Progenitor cell of endocrine pancreas (in vitro differentiated cells): Measurements from ENCODE around the gene CUEDC1. TPM values are rescaled to one million over a fixed set of nuclear protein-coding genes. Genes with fewer than 3 reads are reported as not detected.

Experiments used
- DNase-seq: peaks from one replicate; pipeline ENCODE4 v3.0.0; 2021; ENCODE audit warnings: low spot score; ENCODE audit not compliant: unreplicated experiment
- H3K27ac Mint-ChIP-seq: 2 replicates; pipeline ENCODE4 v1.8.0; 2021; ENCODE audit warnings: mild to moderate bottlenecking, moderate library complexity, mixed read lengths
- H3K27me3 Mint-ChIP-seq: 2 replicates; pipeline ENCODE4 v1.8.0; 2021; ENCODE audit warnings: mixed read lengths
- H3K36me3 Mint-ChIP-seq: 2 replicates; pipeline ENCODE4 v1.8.0; 2022; ENCODE audit warnings: mixed read lengths; ENCODE audit not compliant: insufficient read depth
- H3K4me1 Mint-ChIP-seq: 2 replicates; pipeline ENCODE4 v1.8.0; 2021; ENCODE audit warnings: low read depth, mixed read lengths
- H3K4me3 Mint-ChIP-seq: 2 replicates; pipeline ENCODE4 v1.8.0; 2021; ENCODE audit warnings: low read depth, mild to moderate bottlenecking, moderate library complexity, mixed read lengths
- H3K9me3 Mint-ChIP-seq: 2 replicates; pipeline ENCODE4 v1.8.0; 2021; ENCODE audit warnings: low read depth, mixed read lengths
- CTCF ChIP-seq: fragments of 200-600 bp; sonication (generic); IDR thresholded peaks from one replicate; pipeline ENCODE4 v1.5.0; 2021; ENCODE audit warnings: antibody characterized with exemption, mild to moderate bottlenecking; ENCODE audit not compliant: unreplicated experiment
- total RNA-seq: library from RNA; stranded (reverse); gene quantifications from 2 replicates; pipeline ENCODE4 v1.2.1, GENCODE V29; 2021

The CUEDC1 gene
- total RNA-seq, 1 donor from 2014 or later = 30.8 TPM

- Mint-ChIP-seq H3K4me1 (peaks cover 4% of the 10 kb centered on the region), H3K9me3 (no peaks in the 10 kb centered on the region), H3K27me3 (peaks cover 13% of the 10 kb centered on the region), H3K27ac (no peak overlapping the region), H3K4me3 (no peak overlapping the region), H3K36me3 (peaks cover 8% of the 10 kb centered on the region)
- no peak for DNase-seq
- no peak for TF ChIP-seq CTCF
Observed at GRCh38 chr17:57838857-57839570, 116.2 kb downstream of the CUEDC1 start.

- H3K27me3 Mint-ChIP-seq = peaks cover 14% of the 10 kb centered on the region
- no peak overlapping the region for H3K4me3 Mint-ChIP-seq
- H3K4me1 Mint-ChIP-seq = peaks cover 6% of the 10 kb centered on the region
- peaks cover 8% of the 10 kb centered on the region for H3K36me3 Mint-ChIP-seq
- H3K9me3 Mint-ChIP-seq = no peaks in the 10 kb centered on the region
- no peak for TF ChIP-seq CTCF
- no peak overlapping the region for H3K27ac Mint-ChIP-seq
- no peak for DNase-seq
Observed at GRCh38 chr17:57838453-57838852, 116.8 kb downstream of the CUEDC1 start.

GRCh38 chr17:57835333-57835900, 119.8 kb downstream of the CUEDC1 start:
- DNase-seq = no peak
- no peaks in the 10 kb centered on the region for H3K9me3 Mint-ChIP-seq
- H3K27me3 Mint-ChIP-seq = peaks cover 29% of the 10 kb centered on the region
- H3K4me3 Mint-ChIP-seq = no peak overlapping the region
- peaks cover 5% of the 10 kb centered on the region for H3K36me3 Mint-ChIP-seq
- peaks cover 6% of the 10 kb centered on the region for H3K4me1 Mint-ChIP-seq
- no peak overlapping the region for H3K27ac Mint-ChIP-seq
- no peak for TF ChIP-seq CTCF

GRCh38 chr17:57834146-57834741, 121.0 kb downstream of the CUEDC1 start:
- no peaks in the 10 kb centered on the region for H3K9me3 Mint-ChIP-seq
- peak; percentile 25 for TF ChIP-seq CTCF
- H3K36me3 Mint-ChIP-seq = peaks cover 5% of the 10 kb centered on the region
- H3K27me3 Mint-ChIP-seq = peaks cover 32% of the 10 kb centered on the region
- H3K27ac Mint-ChIP-seq = no peak overlapping the region
- no peak overlapping the region for H3K4me3 Mint-ChIP-seq
- DNase-seq = no peak
- peaks cover 6% of the 10 kb centered on the region for H3K4me1 Mint-ChIP-seq

GRCh38 chr17:57833179-57833939, 121.9 kb downstream of the CUEDC1 start:
- Mint-ChIP-seq H3K9me3 (no peaks in the 10 kb centered on the region), H3K4me1 (peaks cover 6% of the 10 kb centered on the region), H3K4me3 (no peak overlapping the region), H3K36me3 (peaks cover 5% of the 10 kb centered on the region), H3K27ac (no peak overlapping the region), H3K27me3 (peaks cover 34% of the 10 kb centered on the region)
- DNase-seq = peak; percentile 59
- peak; percentile 96 for TF ChIP-seq CTCF
